GM19099 (cell line): Measurements from ENCODE around the gene PRPF40A.
A peak's percentile ranks its signal among the peaks of the same experiment; 100 is the strongest.

Experiments used
- POLR2A ChIP-seq: IDR thresholded peaks from 3 replicates; pipeline ENCODE4 v1.6.1; 2011; ENCODE audit warnings: low read depth; ENCODE audit not compliant: insufficient read length; ENCODE audit errors: extremely low read depth

PRPF40A gene

GRCh38 chr2:152717228-152718075 lies at the start of gene PRPF40A:
PRPF40A (minus strand) TSS chr2:152717461; CDS start chr2:152717439, 22 bp downstream.
- TF ChIP-seq POLR2A, result peak; percentile 78

- TF ChIP-seq POLR2A, result no peak
Observed at GRCh38 chr2:152766928-152767327, 49.7 kb upstream of the PRPF40A start.

DNA sequence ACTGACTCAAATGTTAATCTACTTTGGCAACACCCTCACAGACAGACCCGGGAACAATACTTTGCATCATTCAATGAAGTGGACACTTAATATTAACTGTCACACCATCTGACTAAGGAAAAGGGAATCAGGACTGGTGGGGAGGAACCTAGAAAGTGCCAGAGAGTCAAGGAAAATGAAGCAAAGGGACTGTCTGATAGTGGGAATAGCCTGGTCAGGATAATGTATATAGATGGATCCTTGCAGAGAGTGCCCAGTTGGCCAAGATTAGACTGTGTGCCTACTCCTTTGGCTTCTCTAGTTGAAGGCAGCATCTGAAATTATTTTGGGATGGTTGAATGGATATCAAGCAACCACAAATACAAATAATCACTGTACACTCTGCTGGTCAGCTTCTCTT lies 46.4 kb upstream of the PRPF40A start:
- no peak for TF ChIP-seq POLR2A

DNA sequence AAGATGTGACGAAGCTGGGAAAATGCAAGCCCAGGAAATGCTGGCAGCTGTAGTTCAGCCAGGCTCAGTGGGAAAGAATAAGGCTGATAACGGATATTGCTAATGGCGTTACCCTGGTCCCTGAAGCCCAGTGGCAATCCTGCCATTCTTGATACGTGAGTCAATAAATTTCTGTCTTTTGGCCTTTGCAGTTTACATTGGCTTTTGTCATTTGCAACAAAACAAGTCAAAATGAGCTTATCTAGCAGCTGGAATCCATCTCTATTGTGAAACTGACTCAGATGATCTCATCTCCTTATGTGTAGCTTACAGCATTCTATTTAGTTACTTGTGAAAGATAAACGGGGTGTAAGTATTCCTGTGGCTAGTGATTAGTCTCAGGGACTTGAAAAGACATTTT lies 44.9 kb upstream of the PRPF40A start:
- no peak for TF ChIP-seq POLR2A

DNA sequence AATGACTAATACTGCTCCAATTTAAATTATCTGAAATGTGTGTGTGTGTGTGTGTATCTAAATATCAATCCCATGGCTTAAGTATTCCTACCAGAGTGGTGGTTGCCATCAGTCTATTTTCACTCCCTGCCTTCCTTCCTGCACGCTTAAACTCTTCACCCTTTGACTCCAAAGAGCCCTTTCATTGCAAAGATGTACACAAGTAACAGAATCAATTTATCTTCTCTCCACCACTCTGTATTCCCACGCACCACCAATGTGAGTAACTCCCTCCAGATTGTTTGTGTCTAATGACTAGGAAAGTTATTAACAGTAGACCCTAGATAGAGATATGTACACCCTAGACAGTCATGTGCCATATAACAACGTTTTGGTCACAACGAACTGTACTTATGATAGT lies 44.0 kb upstream of the PRPF40A start:
- TF ChIP-seq POLR2A, result no peak

DNA sequence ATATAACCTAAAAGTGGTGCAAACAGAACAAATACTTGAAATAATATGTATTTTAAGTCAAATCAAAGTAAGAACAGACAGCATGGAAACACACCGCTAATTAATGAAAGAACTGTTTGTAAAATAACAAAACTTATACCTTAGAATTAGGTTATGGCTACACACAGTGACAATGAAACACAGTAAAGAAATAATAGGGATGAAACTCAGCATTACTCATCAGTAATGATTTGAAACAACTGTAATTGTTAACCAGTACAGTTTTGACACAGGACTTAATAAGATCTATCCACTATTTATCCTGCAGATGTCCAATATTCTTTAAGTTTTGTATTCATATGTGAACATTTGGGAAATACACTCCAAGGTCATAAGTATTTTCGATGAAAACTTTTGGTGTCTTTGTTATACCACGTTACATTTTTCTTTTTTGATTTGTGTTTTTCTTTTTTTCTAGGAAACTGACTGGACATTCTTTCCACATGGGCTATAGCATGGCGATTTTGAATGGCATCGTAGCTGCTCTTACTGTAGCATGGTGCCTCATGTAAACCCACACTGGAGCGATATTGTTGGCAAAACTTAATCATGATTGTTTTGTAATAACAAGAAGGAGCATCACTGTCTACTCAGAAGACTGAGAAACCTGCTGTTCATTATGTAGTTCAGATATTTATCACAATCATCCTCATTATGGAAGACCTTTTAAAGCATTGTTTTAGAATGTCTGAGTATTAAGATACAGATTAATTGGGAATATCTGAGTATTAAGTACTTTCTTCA lies 42.2 kb upstream of the PRPF40A start:
- no peak for TF ChIP-seq POLR2A

GRCh38 chr2:152755029-152755428 lies 37.8 kb upstream of the PRPF40A start:
- TF ChIP-seq POLR2A, result no peak

- TF ChIP-seq POLR2A, result no peak
Observed at GRCh38 chr2:152743002-152743401, 25.7 kb upstream of the PRPF40A start.

DNA sequence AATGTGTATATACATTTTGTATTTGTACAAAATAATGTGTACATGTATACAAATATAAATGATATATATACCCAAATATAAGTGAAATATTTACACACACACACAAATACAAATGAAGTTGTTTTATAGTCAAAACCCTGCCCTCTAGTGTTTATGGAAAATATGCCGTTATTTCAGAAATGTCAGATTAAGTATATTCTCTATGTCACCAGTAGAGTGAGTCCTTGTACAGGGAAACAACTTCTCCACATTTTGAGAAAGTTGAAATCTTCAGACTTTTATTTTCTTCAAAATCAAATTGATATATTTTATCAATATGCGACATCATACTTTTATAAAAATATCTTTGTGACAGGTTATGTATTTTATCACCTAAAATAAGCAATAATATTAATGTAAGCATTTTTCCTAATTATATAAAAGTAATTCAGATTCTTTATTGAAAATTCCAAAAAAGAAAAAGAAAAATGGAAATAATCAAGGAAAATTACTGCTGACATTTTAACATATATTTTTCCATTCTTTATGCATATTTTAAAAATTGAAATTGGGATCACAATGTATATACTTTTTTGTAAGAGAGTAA lies 23.6 kb upstream of the PRPF40A start:
- no peak for TF ChIP-seq POLR2A

- TF ChIP-seq POLR2A, result no peak
Observed at GRCh38 chr2:152738438-152738837, 21.2 kb upstream of the PRPF40A start.

DNA sequence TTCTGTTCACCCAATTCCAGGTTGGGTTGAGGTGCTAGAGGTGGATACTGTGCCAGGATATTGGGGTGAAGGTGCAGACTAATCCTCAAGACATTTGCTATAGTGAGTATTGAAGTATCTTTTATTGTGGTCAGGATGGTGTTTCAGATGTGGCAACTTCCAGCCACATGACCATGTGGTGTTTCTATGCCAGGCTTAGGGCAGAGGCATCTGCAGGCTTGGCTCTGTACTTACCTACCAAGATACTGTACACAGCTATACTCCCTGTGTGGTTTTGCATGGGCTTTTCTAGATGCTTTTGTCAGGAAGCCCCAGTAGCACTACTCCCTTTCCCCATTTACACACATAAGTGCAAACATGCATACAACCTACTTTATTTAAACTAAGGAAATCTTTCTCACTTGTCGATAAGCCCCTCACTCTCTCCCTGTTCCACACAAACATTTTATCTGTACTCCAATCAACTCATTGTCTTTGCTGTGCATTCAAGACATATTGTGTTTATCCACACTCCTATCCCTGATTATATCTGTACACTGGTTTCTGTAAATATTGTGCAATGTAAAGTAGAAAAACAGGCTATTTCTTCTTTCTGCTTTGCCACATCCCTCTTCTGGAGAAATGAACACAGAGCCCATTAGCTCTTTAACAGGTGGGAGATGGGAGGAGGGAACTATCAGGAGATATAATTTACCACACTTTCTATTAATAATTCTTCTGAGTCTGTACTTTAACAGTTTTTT lies 13.5 kb upstream of the PRPF40A start:
- no peak for TF ChIP-seq POLR2A

DNA sequence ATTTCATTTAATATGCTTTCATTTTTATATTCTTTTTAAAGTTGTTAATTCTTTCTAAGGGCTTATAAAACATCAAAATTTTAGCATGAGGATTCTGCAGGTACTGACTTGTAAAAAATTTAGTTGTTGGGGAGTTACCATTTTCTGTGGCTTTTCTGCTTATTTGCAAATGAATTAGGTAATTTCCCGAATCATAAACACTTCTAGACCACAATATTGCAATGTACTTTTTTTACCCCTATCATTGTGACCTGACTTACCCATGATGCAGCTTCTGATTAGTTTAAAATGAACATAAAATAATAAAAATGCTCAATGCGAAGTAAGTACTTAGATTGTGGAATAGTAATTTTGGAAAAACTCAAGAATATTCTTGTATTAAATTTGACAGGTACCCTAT lies 12.6 kb upstream of the PRPF40A start:
- TF ChIP-seq POLR2A, result no peak

DNA sequence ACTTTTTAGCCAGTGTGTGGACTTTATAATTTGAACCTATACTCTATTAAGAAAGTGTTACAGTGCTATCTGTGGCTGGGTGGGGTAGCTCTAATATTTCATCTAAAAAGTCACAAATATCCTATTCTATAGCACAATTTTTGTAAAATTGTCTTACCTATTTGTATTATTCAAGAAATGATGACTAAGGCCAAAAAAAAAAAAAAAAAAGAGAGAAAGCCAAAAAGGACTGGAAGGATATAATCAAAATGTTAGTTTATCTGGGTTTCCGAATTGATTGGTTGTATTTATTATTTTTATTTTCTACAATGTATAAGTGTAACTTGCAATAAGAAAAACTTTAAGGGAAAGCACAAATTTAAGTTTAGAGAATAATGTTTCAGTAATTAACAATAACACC lies 6.7 kb upstream of the PRPF40A start:
- no peak for TF ChIP-seq POLR2A

- TF ChIP-seq POLR2A, result no peak
Observed at GRCh38 chr2:152720794-152721193, 3.5 kb upstream of the PRPF40A start.
